Astrocyte (in vitro differentiated cells and primary cell): ENCODE results near the gene NCF2.
"Not testable (repeated sequence)": the region's sequence is repeated elsewhere in the genome, so short reads cannot be mapped to it uniquely, and the experiment has no call there.

ENCODE experiments used
- EZH2 ChIP-seq: IDR thresholded peaks from 2 replicates; pipeline ENCODE4 v1.6.1; 2012; ENCODE audit warnings: mild to moderate bottlenecking, low read length, inconsistent platforms; ENCODE audit not compliant: insufficient read depth
- TF ChIP-seq, protein P1 (sequence below): IDR thresholded peaks from 2 replicates; pipeline ENCODE4 v1.5.1; 2011; ENCODE audit warnings: low read depth, mild to moderate bottlenecking, inconsistent platforms, low read length, moderate library complexity; ENCODE audit not compliant: insufficient read depth

DNA sequence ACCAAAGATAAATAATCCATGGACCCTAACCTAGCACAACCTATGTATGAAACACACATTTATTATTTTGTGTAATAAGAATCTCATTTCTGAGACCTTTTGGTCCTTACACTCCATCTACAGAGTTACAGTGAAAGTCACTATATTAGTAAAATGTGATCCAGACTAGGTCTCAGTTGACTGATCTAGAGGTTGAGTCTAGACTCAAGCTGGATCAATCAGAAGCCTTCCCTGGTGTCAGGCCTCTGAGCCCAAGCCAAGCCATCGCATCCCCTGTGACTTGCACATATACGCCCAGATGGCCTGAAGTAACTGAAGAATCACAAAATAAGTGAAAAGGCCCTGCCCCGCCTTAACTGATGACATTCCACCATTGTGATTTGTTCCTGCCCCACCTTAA lies 22.7 kb upstream of the NCF2 start:
- TF ChIP-seq EZH2, result not testable (repeated sequence)
- TF ChIP-seq, protein P1, sequence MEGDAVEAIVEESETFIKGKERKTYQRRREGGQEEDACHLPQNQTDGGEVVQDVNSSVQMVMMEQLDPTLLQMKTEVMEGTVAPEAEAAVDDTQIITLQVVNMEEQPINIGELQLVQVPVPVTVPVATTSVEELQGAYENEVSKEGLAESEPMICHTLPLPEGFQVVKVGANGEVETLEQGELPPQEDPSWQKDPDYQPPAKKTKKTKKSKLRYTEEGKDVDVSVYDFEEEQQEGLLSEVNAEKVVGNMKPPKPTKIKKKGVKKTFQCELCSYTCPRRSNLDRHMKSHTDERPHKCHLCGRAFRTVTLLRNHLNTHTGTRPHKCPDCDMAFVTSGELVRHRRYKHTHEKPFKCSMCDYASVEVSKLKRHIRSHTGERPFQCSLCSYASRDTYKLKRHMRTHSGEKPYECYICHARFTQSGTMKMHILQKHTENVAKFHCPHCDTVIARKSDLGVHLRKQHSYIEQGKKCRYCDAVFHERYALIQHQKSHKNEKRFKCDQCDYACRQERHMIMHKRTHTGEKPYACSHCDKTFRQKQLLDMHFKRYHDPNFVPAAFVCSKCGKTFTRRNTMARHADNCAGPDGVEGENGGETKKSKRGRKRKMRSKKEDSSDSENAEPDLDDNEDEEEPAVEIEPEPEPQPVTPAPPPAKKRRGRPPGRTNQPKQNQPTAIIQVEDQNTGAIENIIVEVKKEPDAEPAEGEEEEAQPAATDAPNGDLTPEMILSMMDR, result not testable (repeated sequence)
